IPS-NIHi11 (cell line): ENCODE results near the gene BAIAP2L1.

Source experiments
- DNase-seq: peaks from one replicate; pipeline ENCODE4 v3.0.0; 2012; ENCODE audit warnings: mixed read lengths, low spot score

Gene BAIAP2L1

DNA sequence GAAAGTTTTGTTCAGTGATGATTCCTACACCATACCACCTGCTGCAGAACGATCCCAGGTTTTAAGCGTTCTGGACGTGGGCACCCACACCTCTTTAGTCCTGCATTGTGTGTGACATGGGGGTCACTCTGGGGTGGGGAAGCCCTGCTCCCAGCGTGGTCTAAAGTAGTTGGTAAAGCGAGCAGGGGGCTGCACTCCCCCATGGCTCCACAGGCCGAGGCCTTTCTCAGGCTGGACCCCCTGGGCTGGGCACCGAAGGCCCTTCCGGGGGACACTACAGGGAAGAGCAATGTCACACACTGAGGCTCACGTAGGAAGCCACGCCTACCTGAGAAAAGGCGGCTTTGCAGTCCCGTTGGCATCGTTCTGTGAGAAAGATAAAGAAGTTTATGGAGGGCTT is 107.1 kb downstream of the BAIAP2L1 start:
- DNase-seq: no peak

DNA sequence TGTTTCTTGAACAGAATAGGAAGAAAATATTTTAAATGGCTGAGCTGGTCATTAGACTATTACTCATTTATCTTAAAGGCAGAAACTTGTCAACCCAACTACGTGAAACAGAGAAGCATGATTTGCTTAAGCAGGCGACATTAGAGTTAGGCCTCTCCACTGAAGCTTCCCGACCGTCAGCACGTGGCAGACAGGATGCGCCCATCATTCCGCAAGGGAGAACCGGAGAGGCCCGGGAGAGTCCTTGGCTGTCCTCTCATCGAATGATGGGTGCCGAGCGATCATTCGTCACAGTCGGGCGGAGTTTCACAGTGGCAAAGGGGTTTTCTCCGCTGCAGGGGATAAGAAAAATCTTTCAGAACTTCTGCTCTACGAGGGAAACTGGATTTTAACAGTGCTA is 107.6 kb downstream of the BAIAP2L1 start:
- no peak for DNase-seq

GRCh38 chr7:98291717-98292116 is 109.2 kb downstream of the BAIAP2L1 start:
- DNase-seq: peak; percentile 44

DNA sequence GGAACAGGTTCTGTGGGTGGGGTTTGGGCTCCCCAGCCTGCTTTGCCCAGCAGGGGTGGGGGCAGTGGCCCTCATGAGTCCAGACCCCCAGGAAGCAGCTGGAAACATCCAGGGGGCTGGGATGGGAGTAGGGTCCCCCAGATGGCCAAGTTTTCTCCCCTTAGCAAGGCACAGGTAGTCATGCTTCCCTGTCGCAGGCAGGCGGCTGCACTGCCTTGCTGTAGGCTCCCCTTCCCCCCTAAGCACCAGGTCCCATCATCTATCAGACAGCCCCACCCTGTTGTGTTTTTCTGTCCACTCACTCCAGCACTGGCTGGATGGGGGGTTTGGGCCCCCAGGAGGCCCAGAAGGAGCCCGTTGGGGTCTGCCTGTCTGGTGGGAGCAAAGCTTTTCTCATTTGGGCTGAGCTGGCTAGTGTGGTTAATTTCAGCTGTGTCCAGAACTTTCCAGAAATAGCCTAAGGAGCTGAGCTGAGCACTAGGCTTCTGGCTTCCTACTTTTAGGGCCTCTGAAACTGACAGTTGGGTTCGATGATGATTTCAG is 111.5 kb downstream of the BAIAP2L1 start:
- no peak for DNase-seq

- no peak for DNase-seq
Observed at GRCh38 chr7:98288064-98288823, 112.6 kb downstream of the BAIAP2L1 start.

GRCh38 chr7:98287486-98287959 is 113.4 kb downstream of the BAIAP2L1 start:
- peak; percentile 80 for DNase-seq

DNA sequence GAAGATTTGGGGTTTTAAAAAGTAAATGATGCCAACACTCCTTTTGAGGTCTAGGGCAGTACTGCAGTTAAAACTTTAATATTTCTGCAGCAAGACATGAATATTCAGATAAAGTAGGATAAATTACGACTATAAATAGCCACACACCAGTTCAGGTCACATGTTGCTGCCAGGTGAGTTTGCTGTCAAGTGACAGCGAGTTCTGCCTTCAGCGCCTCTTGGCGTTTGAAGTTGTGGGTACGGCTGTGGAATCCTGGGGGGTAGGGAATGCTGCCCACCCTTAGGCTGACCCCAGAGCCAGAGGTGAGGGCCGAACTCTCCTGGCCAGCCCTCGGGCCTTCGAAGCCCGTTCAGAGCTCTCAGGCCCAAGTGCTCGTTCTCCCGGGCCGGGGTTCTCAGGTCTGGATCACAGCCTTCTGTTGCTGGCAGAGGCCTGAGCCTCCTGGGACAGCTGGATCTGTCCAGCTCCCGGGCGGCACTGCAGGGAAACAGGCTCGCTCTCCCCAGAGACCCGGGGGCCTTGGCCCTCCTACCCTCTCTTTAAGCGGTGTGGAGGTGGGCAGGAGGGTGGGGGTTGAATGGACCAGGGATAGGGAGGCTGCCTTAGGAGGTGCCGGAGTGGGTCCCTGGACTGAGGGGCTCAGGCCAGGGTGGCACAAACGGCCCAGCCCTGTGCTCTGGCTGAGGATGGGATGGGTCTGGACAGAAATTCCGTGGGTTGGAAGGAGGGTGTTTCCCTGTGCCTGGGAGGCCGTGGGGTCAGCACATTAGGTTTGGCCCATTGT is 114.0 kb downstream of the BAIAP2L1 start:
- DNase-seq: no peak

DNA sequence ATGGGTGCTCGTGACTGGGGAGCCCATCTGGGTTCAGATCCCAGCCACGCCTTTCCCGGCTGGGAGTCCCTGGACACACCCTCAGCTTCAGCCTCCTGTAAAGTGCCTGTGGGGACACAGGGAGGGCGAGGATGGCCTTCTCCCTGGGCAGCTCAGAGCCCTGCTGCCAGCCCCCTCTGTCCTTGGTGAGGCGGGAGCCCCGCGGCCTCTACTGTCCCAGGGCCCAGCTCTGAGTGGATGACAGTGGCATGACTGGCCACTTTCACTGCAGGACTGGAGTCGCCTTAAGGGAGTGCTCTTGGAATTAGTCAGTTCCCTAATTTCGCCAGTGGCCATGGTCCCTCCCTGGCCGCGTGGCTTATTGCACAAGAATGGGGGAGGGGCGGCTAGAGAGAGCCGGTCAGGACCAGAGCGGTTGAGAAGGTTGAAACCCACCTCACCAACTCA is 114.8 kb downstream of the BAIAP2L1 start:
- DNase-seq: no peak

GRCh38 chr7:98285157-98286092 is 115.5 kb downstream of the BAIAP2L1 start:
- DNase-seq: no peak

GRCh38 chr7:98284335-98285036 is 116.4 kb downstream of the BAIAP2L1 start:
- no peak for DNase-seq

GRCh38 chr7:98283887-98284222 is 117.0 kb downstream of the BAIAP2L1 start:
- DNase-seq: no peak

GRCh38 chr7:98283127-98283886 is 117.6 kb downstream of the BAIAP2L1 start:
- no peak for DNase-seq

DNA sequence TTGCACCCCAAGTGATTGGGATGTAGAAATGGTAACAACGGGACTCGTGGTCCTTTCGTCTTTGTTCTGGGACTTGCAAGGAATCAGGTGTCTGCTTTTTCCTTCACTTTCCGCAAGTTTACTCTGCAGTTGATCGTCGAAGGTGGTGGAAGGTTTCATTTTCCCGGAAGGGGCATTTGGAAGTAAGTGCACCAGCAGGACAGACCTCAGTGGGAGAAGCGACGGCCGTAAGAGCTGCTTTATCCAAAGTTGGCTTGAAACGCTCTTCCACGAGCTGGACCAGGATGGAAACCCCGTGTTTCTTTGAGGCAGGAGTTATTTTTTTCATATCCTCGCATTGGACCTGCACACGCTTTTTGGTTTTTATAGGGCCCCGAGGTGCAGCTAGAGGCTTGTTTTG is 118.2 kb downstream of the BAIAP2L1 start:
- DNase-seq: no peak

- peak; percentile 45 for DNase-seq
Observed at GRCh38 chr7:98281757-98282606, 118.9 kb downstream of the BAIAP2L1 start.

DNA sequence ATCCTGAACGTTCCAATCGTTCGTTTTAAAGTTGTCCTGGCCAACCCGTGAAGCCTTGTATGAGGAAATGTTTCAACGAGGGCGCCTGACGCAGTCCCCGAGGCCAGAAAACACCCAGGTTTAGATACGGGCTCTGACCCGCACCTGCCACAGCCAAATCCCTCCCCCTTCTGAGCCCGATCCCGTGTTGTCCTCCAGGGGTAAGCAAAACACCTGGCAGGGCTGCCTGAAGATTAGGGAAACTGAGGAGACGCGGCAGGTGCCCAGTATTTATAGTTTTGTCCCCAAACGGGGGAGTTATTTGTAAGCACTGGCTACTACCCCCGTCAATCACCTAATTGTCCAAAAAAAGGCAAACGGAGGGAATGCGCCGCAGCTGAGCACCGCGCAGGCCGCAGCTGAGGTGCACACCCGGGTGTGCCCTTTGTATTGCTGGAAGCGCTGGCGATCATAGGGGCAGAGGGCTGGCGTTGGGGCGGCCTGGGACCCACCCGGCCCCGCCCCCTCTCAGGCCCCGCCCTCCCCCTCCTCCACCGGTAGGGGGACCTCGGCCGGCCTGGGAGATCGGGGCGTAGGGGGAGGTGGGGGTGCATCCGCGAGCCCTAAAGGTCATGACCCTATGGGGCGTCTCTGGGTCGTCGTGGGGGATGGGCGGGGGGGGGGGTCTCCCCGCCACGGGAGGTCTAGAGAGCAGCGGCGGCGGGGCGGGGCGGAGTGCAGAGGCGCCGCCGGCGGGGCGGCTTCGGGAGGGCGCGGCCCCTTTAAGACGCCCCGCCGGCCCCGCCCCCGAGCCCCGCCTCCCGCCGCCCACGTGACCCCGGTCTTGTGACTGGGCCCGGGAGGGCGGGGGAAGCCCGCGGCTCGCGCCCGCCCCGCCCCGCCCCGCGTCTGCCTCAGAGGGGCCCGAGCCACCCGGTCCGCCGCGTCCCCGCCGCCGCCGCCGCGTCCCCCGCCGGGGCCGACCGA is 119.8 kb downstream of the BAIAP2L1 start, which contains the start of gene BRI3:
TSS of gene BRI3 (plus strand) at position 896 of the 966 bp plus-strand sequence. CDS start 110 bp downstream, outside the sequence.
- DNase-seq: peak; percentile 96

GRCh38 chr7:98280296-98280695 is 120.6 kb downstream of the BAIAP2L1 start:
- DNase-seq: no peak

DNA sequence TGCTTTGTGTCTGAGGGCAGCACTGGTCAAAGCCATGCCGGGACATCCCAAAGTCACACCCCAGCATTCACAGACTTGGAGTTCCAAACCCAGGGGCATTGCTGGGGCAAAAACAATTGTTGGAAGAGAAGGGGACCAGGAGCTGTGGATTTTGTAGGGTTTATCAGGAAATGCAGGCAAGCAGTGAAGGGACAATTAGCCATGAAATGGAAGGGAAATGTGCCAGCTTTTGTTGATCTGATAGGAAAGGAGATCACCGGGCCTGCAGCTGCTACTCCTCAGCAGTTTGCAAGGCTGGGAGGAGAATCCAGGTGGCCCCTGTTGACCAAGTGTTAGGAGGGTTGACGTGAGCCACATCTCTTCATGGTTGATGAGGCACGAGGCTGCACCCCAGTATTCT is 122.0 kb downstream of the BAIAP2L1 start:
- no peak for DNase-seq

DNA sequence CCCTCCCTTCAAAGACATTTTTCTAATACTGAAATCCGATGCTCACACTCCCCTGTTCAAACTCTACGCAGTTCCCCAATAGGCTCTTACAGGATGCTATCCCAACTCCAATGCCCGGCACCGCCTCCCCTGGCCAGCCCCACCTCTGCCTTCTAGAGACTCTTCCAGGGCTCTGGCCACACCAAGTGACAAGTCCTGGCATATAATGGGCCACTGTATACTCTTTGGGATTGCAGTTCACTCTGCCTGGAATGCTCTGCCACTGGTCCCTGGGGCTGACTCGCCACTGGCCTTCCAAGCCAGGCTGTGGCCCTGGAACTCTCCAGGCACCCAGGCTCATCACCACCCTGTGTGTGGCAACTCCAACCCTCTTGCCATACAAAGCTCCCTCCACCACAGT is 122.5 kb downstream of the BAIAP2L1 start:
- DNase-seq: no peak
